Stomach (tissue), 9 donors: ENCODE data around the gene AUTS2. TPM values are rescaled to one million over a fixed set of nuclear protein-coding genes. Genes with fewer than 3 reads are reported as not detected.

ENCODE experiments used
- DNase-seq, 2 donors: peaks; one replicate each; pipeline versions ENCODE4 v3.0.0 to v3.0.0-alpha.2; 2013 to 2019
- H3K27ac ChIP-seq, 5 donors: fragments of 200-600 bp in 4 of 5; sonication (generic) in 4 of 5; one replicate each; pipeline ENCODE4 v1.5.1; 2013 to 2019; ENCODE audit warnings: mild to moderate bottlenecking in 1 of 5, moderate library complexity in 1 of 5
- H3K27me3 ChIP-seq, 3 donors: fragments of 200-600 bp; sonication (generic); one replicate each; pipeline ENCODE4 v1.5.1; 2017 to 2019; ENCODE audit warnings: mixed run types in 1 of 3
- H3K36me3 ChIP-seq, 4 donors: fragments of 200-600 bp; sonication (generic); 1 replicate in 3 of 4; 2 replicates in 1 of 4; pipeline ENCODE4 v1.5.1; 2016 to 2019
- H3K4me1 ChIP-seq, 4 donors: fragments of 200-600 bp; sonication (generic); one replicate each; pipeline ENCODE4 v1.5.1; 2016 to 2019
- H3K4me3 ChIP-seq, 4 donors: fragments of 200-600 bp; sonication (generic) in 3 of 4; one replicate each; pipeline ENCODE4 v1.5.1; 2016 to 2019; ENCODE audit warnings: mild to moderate bottlenecking in 1 of 4
- H3K9me3 ChIP-seq, 4 donors: fragments of 200-600 bp; sonication (generic); one replicate each; pipeline ENCODE4 v1.5.1; 2016 to 2019
- EP300 ChIP-seq: sonication (generic); formaldehyde crosslinking; IDR thresholded peaks from one replicate; pipeline ENCODE4 v1.6.1; 2017; ENCODE audit warnings: antibody characterized with exemption
- POLR2A ChIP-seq, 4 donors: fragments of 450-650 bp; IDR thresholded peaks; one replicate each; pipeline ENCODE4 v1.6.1; 2016; ENCODE audit warnings: antibody characterized with exemption in 4 of 4, control low read depth in 2 of 4, mild to moderate bottlenecking in 1 of 4, moderate library complexity in 1 of 4
- POLR2AphosphoS5 ChIP-seq, 3 donors: sonication (generic); formaldehyde crosslinking; IDR thresholded peaks; one replicate each; pipeline ENCODE4 v1.6.1; 2016; ENCODE audit warnings: antibody characterized with exemption in 3 of 3
- WGBS, 5 donors: extraction: QIAGEN DNeasy Blood & Tissue Kit in 3 of 5; methylation state at CpG; one replicate each; pipeline versions ENCODE4 v1.1.5 to v1.1.7; 2013 to 2018; 5-methylcytosine and 5-hydroxymethylcytosine counted together
- intact Hi-C: fragments of 100-400 bp; cut with DNase I; formaldehyde crosslinking; loops from one replicate; pipeline ENCODE4 v1.15.1; 2023; ENCODE audit warnings: low total_unique reads
- polyA plus RNA-seq, 3 donors: library from polyadenylated mRNA; stranded (reverse); fragments of 200-250 nt; gene quantifications; one replicate each; pipeline ENCODE4 v1.2.3, GENCODE V29; 2013
- total RNA-seq, 5 donors: library from RNA; depleted of rRNA; stranded (reverse); fragments of >200 nt; gene quantifications; one replicate each; pipeline versions ENCODE4 v1.1.0 to v1.2.3, GENCODE V29; 2014 to 2016
- TF ChIP-seq, protein P1 (sequence below), 7 experiments: fragments of 450-650 bp in 4 of 7; fragments of 200-600 bp in 3 of 7; sonication (generic) in 3 of 7; IDR thresholded peaks; one replicate each; pipeline ENCODE4 v1.5.1; 2016 to 2019; ENCODE audit warnings: antibody characterized with exemption in 7 of 7, control low read depth in 2 of 7, mild to moderate bottlenecking in 1 of 7
- donor health status: healthy with polysubstance abuse.
- donor health status: Bipolar disorder and iron deficiency.
- donor health status: healthy.

The AUTS2 gene
- total and polyA plus RNA-seq, 8 donors = 3.8 to 90.3 (median 38.1) TPM

- DNase-seq = no peak
- no peaks in the 10 kb centered on the region for H3K9me3 ChIP-seq
- WGBS, 5 donors = 50 to 70% (median 57%) methylated on average over 1 of the region's 1 CpG
- no peaks in the 10 kb centered on the region for H3K36me3 ChIP-seq
- no peak overlapping the region for H3K27ac ChIP-seq
- H3K4me3 ChIP-seq = no peak overlapping the region
- no peaks in the 10 kb centered on the region for H3K27me3 ChIP-seq
- H3K4me1 ChIP-seq = peaks cover 2 to 16% (median 10%) of the 10 kb centered on the region in 4 donors
- intact Hi-C loops = no loop called here
- TF ChIP-seq, protein P1, sequence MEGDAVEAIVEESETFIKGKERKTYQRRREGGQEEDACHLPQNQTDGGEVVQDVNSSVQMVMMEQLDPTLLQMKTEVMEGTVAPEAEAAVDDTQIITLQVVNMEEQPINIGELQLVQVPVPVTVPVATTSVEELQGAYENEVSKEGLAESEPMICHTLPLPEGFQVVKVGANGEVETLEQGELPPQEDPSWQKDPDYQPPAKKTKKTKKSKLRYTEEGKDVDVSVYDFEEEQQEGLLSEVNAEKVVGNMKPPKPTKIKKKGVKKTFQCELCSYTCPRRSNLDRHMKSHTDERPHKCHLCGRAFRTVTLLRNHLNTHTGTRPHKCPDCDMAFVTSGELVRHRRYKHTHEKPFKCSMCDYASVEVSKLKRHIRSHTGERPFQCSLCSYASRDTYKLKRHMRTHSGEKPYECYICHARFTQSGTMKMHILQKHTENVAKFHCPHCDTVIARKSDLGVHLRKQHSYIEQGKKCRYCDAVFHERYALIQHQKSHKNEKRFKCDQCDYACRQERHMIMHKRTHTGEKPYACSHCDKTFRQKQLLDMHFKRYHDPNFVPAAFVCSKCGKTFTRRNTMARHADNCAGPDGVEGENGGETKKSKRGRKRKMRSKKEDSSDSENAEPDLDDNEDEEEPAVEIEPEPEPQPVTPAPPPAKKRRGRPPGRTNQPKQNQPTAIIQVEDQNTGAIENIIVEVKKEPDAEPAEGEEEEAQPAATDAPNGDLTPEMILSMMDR (IDR thresholded peaks at IDR 0.05) = no peak
- no peak for TF ChIP-seq POLR2A (IDR thresholded peaks at IDR 0.05)
- no peak for TF ChIP-seq EP300
- no peak for TF ChIP-seq POLR2AphosphoS5 (IDR thresholded peaks at IDR 0.05)
Measured at GRCh38 chr7:69776611-69777010, 178.3 kb downstream of the AUTS2 start.

DNA sequence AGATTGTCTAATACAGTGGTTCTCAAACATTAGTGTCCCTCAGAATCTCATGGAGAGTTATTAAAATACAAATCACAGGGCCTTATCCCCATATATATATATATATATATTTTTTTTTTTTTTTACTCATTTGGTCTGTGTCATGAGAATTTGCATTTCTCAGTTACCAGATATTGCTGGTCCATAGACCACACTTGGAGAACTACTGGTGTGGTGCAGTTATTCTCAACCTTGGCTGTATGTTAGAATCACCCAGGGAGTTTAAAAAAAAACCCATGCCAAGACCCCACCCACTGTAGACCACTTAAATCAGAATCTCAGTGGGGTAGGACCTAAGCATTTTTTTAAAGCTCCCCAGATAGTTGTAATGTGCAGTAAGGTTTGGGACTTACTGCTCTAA, 179.9 kb downstream of the AUTS2 start:
- Histone ChIP-seq H3K27ac (no peak overlapping the region), H3K36me3 (no peaks in the 10 kb centered on the region), H3K4me1 (peaks cover 2 to 30% (median 12%) of the 10 kb centered on the region in 4 donors), H3K27me3 (no peaks in the 10 kb centered on the region), H3K4me3 (no peak overlapping the region), H3K9me3 (no peaks in the 10 kb centered on the region)
- no peak for DNase-seq
- TF ChIP-seq, protein P1 (IDR thresholded peaks at IDR 0.05) = no peak
- TF ChIP-seq EP300 = no peak
- TF ChIP-seq POLR2AphosphoS5 (IDR thresholded peaks at IDR 0.05) = no peak
- no peak for TF ChIP-seq POLR2A (IDR thresholded peaks at IDR 0.05)
- intact Hi-C loops = no loop called here

DNA sequence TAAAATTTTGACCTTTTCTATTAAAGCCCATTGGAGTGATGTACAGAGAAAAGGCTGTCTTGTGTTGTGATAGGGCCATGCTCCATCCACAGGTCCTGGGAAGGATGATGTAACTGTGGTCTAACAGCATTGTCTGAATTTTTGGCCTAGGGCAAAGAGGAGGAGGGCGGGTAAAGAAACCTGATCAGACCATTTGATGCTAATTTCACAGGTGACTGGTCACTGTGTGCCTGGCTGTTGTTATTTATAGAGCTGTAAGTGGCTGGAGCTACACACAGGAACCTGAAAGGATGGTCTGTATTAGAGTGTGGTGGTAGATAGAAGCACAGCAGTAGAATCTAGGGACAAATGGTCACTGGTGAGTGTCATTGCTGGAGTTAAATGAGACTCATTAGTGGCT, 182.1 kb downstream of the AUTS2 start:
- no peaks in the 10 kb centered on the region for H3K36me3 ChIP-seq
- no peak overlapping the region for H3K4me3 ChIP-seq
- H3K9me3 ChIP-seq = no peaks in the 10 kb centered on the region
- no peak for DNase-seq
- H3K27me3 ChIP-seq = no peaks in the 10 kb centered on the region
- intact Hi-C loops = no loop called here
- no peak overlapping the region for H3K27ac ChIP-seq
- TF ChIP-seq EP300 = no peak
- no peak for TF ChIP-seq POLR2AphosphoS5 (IDR thresholded peaks at IDR 0.05)
- TF ChIP-seq, protein P1 (IDR thresholded peaks at IDR 0.05) = no peak
- no peak for TF ChIP-seq POLR2A (IDR thresholded peaks at IDR 0.05)
- peaks cover 2 to 27% (median 18%) of the 10 kb centered on the region in 4 donors for H3K4me1 ChIP-seq
- WGBS, 5 donors = 87 to 93% (median 91%) methylated on average over 1 of the region's 1 CpG

DNA sequence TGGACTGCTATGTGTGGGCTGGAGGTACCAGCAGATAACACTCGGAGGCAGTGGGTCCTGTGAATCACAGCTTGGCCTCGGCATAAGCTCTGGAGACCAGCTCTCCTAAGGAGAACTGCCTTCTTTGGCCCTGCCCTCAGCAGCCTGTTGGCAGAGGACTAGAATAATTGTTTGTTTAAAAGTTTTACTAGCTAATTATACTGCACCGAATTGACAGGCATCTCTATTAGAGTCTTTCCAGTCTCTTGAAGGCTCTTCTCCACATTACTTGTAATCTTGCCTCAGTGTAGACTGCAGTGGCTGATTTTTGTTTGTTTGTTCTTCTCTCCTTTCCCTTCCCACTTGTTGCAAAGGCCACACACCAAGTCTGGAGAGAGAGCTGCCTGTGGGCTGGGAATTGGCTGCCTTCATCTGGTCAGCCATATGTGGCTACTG, 183.2 kb downstream of the AUTS2 start:
- intact Hi-C loops = no loop called here
- Histone ChIP-seq H3K27ac (no peak overlapping the region), H3K4me1 (peaks cover 2 to 27% (median 18%) of the 10 kb centered on the region in 4 donors), H3K36me3 (no peaks in the 10 kb centered on the region), H3K9me3 (no peaks in the 10 kb centered on the region), H3K4me3 (no peak overlapping the region), H3K27me3 (no peaks in the 10 kb centered on the region)
- whole genome bisulfite sequencing, 5 donors = 16 to 42% (median 23%) methylated on average over 3 of the region's 3 CpGs
- TF ChIP-seq, protein P1 (IDR thresholded peaks at IDR 0.05) = no peak
- no peak for TF ChIP-seq POLR2AphosphoS5 (IDR thresholded peaks at IDR 0.05)
- no peak for TF ChIP-seq POLR2A (IDR thresholded peaks at IDR 0.05)
- TF ChIP-seq EP300 = no peak
- DNase-seq = peak in 1 of 2 donors; percentile 27
